Measurements from ENCODE around the gene FBXW8. TPM values are rescaled to one million over a fixed set of nuclear protein-coding genes. Genes with fewer than 3 reads are reported as not detected.

The FBXW8 gene
- total RNA-seq, 2 donors from 2014 or later, result 12.6 to 25.0 TPM

DNA sequence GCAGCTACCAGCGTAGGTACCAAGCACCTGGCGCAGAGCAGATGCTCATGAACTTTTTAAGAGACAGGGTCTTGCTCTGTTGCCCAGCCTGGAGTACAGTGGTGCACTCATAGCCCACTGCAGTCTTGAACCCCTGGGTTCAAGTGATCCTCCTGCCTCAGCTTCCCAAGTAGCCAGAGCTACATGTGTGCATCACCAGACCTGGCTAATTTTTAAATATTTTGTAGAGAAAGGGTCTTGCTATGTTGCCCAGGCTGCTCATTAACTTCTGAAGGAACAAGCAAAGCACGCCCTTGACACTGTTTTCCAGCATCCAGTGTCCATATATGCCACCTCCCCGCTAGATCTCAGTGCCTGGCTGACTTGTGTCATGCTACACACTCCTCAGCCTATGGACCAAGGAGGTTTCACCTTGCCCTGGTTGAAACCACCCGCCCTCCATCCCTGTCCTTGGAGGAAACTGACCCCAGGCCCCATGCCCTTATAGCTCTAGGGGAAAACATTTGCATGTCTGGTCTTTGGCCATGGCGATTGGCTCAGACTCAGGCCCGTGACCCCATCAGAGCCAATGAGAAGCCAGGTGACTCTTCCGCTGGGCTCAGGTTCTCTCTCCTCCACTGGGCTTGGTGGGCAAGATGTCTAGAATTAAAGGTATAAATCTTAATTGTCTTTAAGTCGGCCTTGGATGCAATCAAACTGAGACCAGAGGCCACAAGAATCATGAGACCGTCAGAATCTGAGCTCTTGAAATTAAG is 162.2 kb downstream of the FBXW8 start:
- Histone ChIP-seq H3K27ac (no peak overlapping the region), H3K4me3 (no peak overlapping the region), H3K27me3 (replicated peaks; ENCODE audit: insufficient read depth) (no peaks in the 10 kb centered on the region), H3K36me3 (no peaks in the 10 kb centered on the region), H3K9me3 (no peaks in the 10 kb centered on the region), H3K4me1 (ENCODE audit: control insufficient read depth in 1 of 2, low read depth in 2 of 2) (no peaks in the 10 kb centered on the region)
- no peak for TF ChIP-seq CTCF (IDR thresholded peaks at IDR 0.05)
- DNase-seq (ENCODE audit: low spot score) (no peak), ATAC-seq (ENCODE audit: insufficient number of reproducible peaks, low FRiP score, low read depth) (no peak)

DNA sequence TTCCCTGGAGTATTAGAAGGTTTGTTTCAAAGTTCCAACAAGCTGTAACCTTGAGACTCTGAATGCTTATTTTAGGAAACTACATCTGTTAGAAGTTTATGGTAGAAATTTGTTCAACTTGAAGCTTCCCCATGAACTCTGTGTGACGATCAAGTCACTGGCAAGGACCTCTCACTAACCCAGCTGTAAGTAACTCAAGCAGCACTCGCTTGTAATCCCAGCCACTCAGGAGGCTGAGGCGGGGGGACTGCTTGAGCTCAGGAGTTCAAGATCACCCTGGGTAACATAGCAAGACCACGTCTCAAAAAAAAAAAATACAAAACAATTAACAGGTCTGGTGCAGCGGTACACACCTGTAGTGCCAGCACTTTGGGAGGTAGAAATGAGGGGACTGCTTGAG is 162.9 kb downstream of the FBXW8 start:
- Histone ChIP-seq H3K4me3 (no peak overlapping the region), H3K9me3 (no peaks in the 10 kb centered on the region), H3K27ac (no peak overlapping the region), H3K27me3 (replicated peaks; ENCODE audit: insufficient read depth) (no peaks in the 10 kb centered on the region), H3K4me1 (ENCODE audit: control insufficient read depth in 1 of 2, low read depth in 2 of 2) (no peaks in the 10 kb centered on the region), H3K36me3 (no peaks in the 10 kb centered on the region)
- no peak for DNase-seq (ENCODE audit: low spot score)
- ATAC-seq (ENCODE audit: insufficient number of reproducible peaks, low FRiP score, low read depth), result no peak
- TF ChIP-seq CTCF (IDR thresholded peaks at IDR 0.05), result no peak

GRCh38 chr12:117076410-117077372 is 165.9 kb downstream of the FBXW8 start:
- Histone ChIP-seq H3K27ac (no peak overlapping the region), H3K9me3 (no peaks in the 10 kb centered on the region), H3K27me3 (replicated peaks; ENCODE audit: insufficient read depth) (no peaks in the 10 kb centered on the region), H3K36me3 (no peaks in the 10 kb centered on the region), H3K4me1 (ENCODE audit: control insufficient read depth in 1 of 2, low read depth in 2 of 2) (no peaks in the 10 kb centered on the region), H3K4me3 (no peak overlapping the region)
- TF ChIP-seq CTCF (IDR thresholded peaks at IDR 0.05), result no peak
- ATAC-seq (ENCODE audit: insufficient number of reproducible peaks, low FRiP score, low read depth) (no peak), DNase-seq (ENCODE audit: low spot score) (no peak)

DNA sequence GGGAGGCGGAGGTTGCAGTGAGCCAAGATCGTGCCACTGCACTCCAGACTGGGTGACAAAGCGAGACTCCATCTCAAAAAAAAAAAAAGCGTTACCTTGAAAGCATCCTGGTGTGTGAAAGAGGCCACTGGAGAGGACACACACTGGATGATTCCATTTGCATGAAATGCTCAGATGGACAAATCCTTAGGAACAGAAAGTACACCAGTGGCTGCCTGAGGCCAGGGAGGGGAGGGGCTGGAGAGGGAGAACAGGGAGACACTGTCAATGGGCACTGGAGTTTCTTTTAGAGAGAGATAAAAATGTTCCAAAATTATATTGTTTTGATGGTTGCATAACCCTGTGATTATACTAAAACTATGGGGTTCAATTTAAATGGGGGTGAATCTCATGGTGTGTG is 168.7 kb downstream of the FBXW8 start:
- TF ChIP-seq CTCF (IDR thresholded peaks at IDR 0.05), result no peak
- DNase-seq (ENCODE audit: low spot score), result no peak

GRCh38 chr12:117080661-117081144 is 170.0 kb downstream of the FBXW8 start:
- Histone ChIP-seq H3K27me3 (replicated peaks; ENCODE audit: insufficient read depth) (no peaks in the 10 kb centered on the region), H3K27ac (no peak overlapping the region), H3K9me3 (no peaks in the 10 kb centered on the region), H3K4me3 (no peak overlapping the region), H3K4me1 (ENCODE audit: control insufficient read depth in 1 of 2, low read depth in 2 of 2) (no peaks in the 10 kb centered on the region), H3K36me3 (no peaks in the 10 kb centered on the region)
- TF ChIP-seq CTCF (IDR thresholded peaks at IDR 0.05), result no peak
- ATAC-seq (ENCODE audit: insufficient number of reproducible peaks, low FRiP score, low read depth) (no peak), DNase-seq (ENCODE audit: low spot score) (no peak)

More for the DNA sequence above, 168.7 kb downstream of the FBXW8 start:
- Histone ChIP-seq H3K9me3 (no peaks in the 10 kb centered on the region), H3K36me3 (no peaks in the 10 kb centered on the region), H3K27me3 (replicated peaks; ENCODE audit: insufficient read depth) (no peaks in the 10 kb centered on the region), H3K27ac (no peak overlapping the region), H3K4me3 (no peak overlapping the region), H3K4me1 (ENCODE audit: control insufficient read depth in 1 of 2, low read depth in 2 of 2) (no peaks in the 10 kb centered on the region)
- no peak for ATAC-seq (ENCODE audit: insufficient number of reproducible peaks, low FRiP score, low read depth)

Data from thoracic aorta (tissue), 2 donors.